NCI-H1436 treated with DMSO at 0.1 percent for 48 hours (cell line): ENCODE data around the gene GTPBP4.
"Not testable (repeated sequence)": the region's sequence is repeated elsewhere in the genome, so short reads cannot be mapped to it uniquely, and the experiment has no call there.

Experiments
- DNase-seq: peaks from one replicate; lab custom pipeline; 2025; lab: John Stamatoyannopoulos, UW

GTPBP4 gene

GRCh38 chr10:988667-989545, 672 bp downstream of the GTPBP4 start:
- DNase-seq = no peak

- no peak for DNase-seq
These were observed 2.6 kb downstream of the GTPBP4 start for GRCh38 chr10:990808-991207.

- no peak for DNase-seq
These were observed 4.2 kb downstream of the GTPBP4 start for GRCh38 chr10:992467-992866.

- DNase-seq = no peak
These were observed 4.6 kb downstream of the GTPBP4 start for GRCh38 chr10:992871-993270.

GRCh38 chr10:994836-995558, 6.8 kb downstream of the GTPBP4 start:
- no peak for DNase-seq

GRCh38 chr10:995559-995926, 7.3 kb downstream of the GTPBP4 start:
- no peak for DNase-seq

- DNase-seq = no peak
These were observed 7.8 kb downstream of the GTPBP4 start for GRCh38 chr10:996031-996430.

GRCh38 chr10:997266-998022, 9.2 kb downstream of the GTPBP4 start:
- no peak for DNase-seq

- DNase-seq = no peak
These were observed 14.3 kb downstream of the GTPBP4 start for GRCh38 chr10:1002425-1003006.

- no peak for DNase-seq
These were observed 15.8 kb downstream of the GTPBP4 start for GRCh38 chr10:1003884-1004670.

GRCh38 chr10:1006573-1006972, 18.3 kb downstream of the GTPBP4 start:
- no peak for DNase-seq

- DNase-seq = no peak
These were observed 19.3 kb downstream of the GTPBP4 start for GRCh38 chr10:1007583-1007982.

GRCh38 chr10:1009071-1009494, 20.8 kb downstream of the GTPBP4 start:
- no peak for DNase-seq

- not testable (repeated sequence) for DNase-seq
These were observed 21.7 kb downstream of the GTPBP4 start for GRCh38 chr10:1009947-1010346.

- no peak for DNase-seq
These were observed 22.5 kb downstream of the GTPBP4 start for GRCh38 chr10:1010703-1011102.

GRCh38 chr10:1011696-1012095, 23.5 kb downstream of the GTPBP4 start:
- DNase-seq = no peak

GRCh38 chr10:1015688-1016087, 27.5 kb downstream of the GTPBP4 start:
- no peak for DNase-seq

GRCh38 chr10:1019362-1019761, 31.1 kb downstream of the GTPBP4 start:
- DNase-seq = no peak

- DNase-seq = no peak
These were observed 32.2 kb downstream of the GTPBP4 start for GRCh38 chr10:1020460-1020859.

- no peak for DNase-seq
These were observed 32.7 kb downstream of the GTPBP4 start for GRCh38 chr10:1020958-1021357.

GRCh38 chr10:1022413-1022812, 34.2 kb downstream of the GTPBP4 start:
- DNase-seq = no peak
